GM12865 (cell line): ENCODE measurements around the gene BMPR2.
"Not testable (repeated sequence)": the region's sequence is repeated elsewhere in the genome, so short reads cannot be mapped to it uniquely, and the experiment has no call there.

ENCODE experiments used
- DNase-seq: peaks from one replicate; pipeline ENCODE4 v3.0.0; 2010; ENCODE audit warnings: low read depth
- H3K4me3 ChIP-seq: 2 replicates; pipeline ENCODE4 v1.5.1; 2011; ENCODE audit warnings: mild to moderate bottlenecking, low read depth, low read length, control low read depth
- CTCF ChIP-seq: IDR thresholded peaks from 2 replicates; pipeline ENCODE4 v1.5.1; 2011; ENCODE audit warnings: low read length, control low read depth, low read depth, inconsistent platforms; ENCODE audit not compliant: insufficient read depth; ENCODE audit errors: missing control alignments

Gene BMPR2

GRCh38 chr2:202479610-202480009, 103.5 kb downstream of the BMPR2 start:
- DNase-seq: no peak
- TF ChIP-seq CTCF: no peak
- no peak overlapping the region for H3K4me3 ChIP-seq

- no peak for DNase-seq
- TF ChIP-seq CTCF: no peak
- no peak overlapping the region for H3K4me3 ChIP-seq
Measured at GRCh38 chr2:202486351-202486750, 110.2 kb downstream of the BMPR2 start.

DNA sequence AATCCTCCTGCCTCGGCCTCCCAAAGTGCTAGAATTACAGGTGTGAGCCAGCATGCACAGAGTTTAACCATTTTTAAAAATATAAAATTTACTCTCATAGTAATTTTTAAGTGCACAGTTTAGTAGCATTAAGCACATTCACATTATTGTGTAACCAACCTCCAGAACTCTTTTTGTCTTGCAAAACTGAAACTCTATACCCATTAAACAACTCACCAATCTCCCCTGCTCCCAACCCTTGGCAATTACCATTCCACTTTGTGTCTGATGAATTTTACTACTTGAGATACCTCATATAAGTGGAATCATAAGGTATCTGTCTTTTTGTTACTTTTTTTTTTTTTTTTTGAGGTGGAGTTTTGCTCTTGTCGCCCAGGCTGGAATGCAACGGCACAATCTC, 112.5 kb downstream of the BMPR2 start:
- DNase-seq: no peak

DNA sequence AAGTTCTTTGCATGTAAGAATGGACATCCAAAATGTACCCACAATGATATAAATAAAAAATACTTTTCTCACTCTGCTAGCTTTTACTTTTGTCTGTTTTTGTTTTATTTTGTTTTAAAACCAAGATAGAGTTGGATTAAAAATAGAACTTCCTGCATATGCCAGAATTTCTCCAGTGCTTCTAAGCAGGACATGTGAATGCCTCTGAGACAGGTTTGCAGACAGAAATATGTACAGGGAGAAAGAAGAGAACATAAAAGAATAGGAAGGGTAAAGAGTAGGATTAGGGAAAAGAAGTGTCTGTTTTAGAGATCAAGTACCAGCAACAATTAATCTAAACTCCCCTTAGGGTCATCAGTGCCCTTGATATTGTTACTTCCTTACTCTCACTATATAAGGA, 114.4 kb downstream of the BMPR2 start:
- H3K4me3 ChIP-seq: no peak overlapping the region

More for the DNA sequence above, 112.5 kb downstream of the BMPR2 start:
- H3K4me3 ChIP-seq: no peak overlapping the region
- TF ChIP-seq CTCF: no peak

GRCh38 chr2:202491514-202491913, 115.4 kb downstream of the BMPR2 start:
- TF ChIP-seq CTCF: no peak
- DNase-seq: no peak
- no peak overlapping the region for H3K4me3 ChIP-seq

More for the DNA sequence above, 114.4 kb downstream of the BMPR2 start:
- TF ChIP-seq CTCF: no peak
- no peak for DNase-seq

- DNase-seq: no peak
- TF ChIP-seq CTCF: no peak
- no peak overlapping the region for H3K4me3 ChIP-seq
Measured at GRCh38 chr2:202494300-202495229, 118.4 kb downstream of the BMPR2 start.

DNA sequence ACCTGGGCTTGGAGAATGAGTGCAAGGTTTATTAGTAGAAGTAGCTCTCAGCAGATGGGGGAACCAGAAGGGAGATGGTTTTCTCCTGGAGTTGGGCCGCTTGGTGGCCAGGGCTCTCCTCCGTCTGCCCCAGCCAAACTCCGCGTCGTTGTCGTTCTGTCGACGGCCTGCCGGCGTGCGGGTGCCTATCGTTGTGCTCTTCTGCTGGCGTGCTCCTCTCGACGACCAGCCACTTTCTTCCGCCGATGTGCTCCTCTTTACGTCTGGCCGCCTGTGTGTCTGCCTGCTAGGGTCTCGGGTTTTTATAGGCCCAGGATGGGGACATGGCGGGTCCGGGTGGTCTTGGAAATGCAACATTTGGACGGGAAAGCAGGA, 119.1 kb downstream of the BMPR2 start:
- DNase-seq: no peak
- TF ChIP-seq CTCF: no peak
- H3K4me3 ChIP-seq: no peak overlapping the region

GRCh38 chr2:202496835-202497472, 120.8 kb downstream of the BMPR2 start:
- not testable (repeated sequence) for H3K4me3 ChIP-seq, DNase-seq

GRCh38 chr2:202497473-202497866, 121.3 kb downstream of the BMPR2 start:
- not testable (repeated sequence) for H3K4me3 ChIP-seq, DNase-seq

GRCh38 chr2:202499841-202500240, 123.7 kb downstream of the BMPR2 start:
- not testable (repeated sequence) for DNase-seq, H3K4me3 ChIP-seq
